ENCODE data around the gene PYM1.

The PYM1 gene

DNA sequence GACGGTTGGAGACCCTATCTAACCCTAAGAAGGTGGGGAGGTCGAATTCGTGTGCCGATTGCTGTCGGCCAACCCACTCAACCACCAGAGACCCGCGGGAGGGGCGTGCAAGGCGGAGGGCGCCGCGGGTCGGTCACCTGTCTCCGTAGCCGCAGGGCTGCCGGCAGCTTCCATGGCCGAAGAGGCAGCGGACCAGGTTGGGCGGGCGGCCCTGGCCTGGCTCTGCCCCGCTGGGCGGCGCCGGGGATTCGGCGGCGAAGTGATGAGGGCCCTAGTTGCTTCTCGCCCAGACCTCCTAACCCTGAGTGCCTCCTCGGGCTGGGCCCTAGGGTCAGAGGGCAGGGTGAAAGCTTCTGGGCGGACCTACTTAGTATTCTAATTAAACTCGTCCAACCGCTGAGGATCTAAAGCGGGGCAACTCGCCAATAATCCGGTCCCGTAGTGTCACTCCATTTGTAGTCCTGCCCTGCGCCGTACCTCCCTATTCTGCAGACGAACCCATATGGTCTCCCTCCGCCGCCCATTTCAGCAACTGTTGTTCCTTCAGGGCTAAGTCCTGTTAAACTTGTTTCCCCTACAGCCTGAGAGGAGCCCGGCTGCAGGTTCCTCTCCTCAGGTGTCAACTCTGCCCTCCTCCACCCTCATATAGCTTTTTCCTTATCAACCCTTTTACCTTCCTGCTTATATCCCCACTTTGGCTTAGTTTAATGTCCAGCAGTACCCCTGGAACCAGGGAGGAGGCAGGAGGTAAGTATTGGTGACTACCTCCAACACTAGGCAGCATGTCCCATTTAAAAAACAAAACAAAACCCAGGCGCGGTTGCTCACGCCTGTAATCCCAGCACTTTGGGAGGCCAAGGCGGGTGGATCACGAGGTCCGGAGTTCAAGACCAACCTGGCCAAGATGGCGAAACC, at the start of gene PYM1:
Gene PYM1 (minus strand): TSS at position 307 of the 915 bp plus-strand sequence. CDS start 133 bp downstream, at position 174.
- peak; percentile 76 for DNase-seq

DNA sequence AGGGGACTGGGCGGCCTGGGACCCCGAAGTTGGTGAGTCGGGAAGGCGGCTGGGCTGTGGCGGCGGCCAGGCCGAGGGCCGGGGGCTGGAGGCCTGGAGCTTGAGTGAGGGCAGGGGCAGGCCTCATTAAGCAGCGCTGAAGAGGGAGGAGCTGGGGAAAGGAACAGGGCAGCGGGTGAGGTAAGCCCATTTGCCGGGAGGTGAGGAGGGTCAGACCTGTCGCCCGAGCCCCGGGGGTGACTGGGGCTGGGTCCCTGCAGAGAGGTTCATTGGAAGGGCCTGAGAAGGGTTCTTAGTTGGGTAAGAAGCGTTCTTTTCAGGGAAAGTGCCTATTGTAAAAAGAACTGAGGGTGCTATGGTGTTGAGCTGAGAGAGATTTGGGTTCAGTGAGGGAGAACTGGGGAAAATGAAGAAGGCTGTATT, 46.6 kb upstream of the PYM1 start:
- peak; percentile 70 for DNase-seq

DNA sequence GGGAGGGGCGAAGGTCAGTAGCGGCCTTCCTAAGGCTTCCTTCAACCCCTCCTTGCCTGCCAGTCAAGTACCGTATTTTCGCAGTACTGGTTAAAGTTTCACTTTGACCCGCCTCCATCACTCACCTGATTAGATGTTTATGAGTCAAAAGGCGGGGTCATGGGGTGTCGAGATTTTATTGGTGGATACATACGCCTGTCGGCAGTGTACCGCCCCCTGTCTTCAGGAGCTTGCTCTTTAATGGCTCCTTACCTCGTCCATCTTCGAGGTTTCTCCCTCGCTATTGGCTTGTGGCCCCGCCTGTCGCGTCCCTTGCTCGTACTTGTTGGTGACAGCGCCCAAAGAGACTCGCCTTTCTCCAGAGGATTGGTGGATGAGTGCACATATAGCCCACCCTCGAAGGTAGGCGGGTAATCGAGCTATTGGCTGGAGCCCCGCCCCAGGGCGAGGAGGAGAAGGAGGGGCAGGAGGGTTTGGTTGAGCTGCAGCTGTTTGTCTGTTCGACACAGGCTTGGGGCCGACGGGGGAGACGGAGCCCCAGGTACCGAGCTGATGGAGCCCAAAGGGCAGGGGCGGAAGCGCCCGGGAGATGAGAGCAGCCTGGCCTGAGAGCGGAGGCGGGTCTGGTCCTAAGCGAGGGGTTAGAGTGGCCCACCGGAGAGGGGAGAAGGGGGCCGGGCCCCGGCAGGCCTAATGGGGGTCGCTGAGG, 46.1 kb upstream of the PYM1 start, which contains the start of gene RAB5B:
Gene RAB5B (plus strand): TSS at position 480 of the 709 bp plus-strand sequence. CDS start 12,883 bp downstream, outside the sequence.
- DNase-seq, result peak; percentile 100

DNA sequence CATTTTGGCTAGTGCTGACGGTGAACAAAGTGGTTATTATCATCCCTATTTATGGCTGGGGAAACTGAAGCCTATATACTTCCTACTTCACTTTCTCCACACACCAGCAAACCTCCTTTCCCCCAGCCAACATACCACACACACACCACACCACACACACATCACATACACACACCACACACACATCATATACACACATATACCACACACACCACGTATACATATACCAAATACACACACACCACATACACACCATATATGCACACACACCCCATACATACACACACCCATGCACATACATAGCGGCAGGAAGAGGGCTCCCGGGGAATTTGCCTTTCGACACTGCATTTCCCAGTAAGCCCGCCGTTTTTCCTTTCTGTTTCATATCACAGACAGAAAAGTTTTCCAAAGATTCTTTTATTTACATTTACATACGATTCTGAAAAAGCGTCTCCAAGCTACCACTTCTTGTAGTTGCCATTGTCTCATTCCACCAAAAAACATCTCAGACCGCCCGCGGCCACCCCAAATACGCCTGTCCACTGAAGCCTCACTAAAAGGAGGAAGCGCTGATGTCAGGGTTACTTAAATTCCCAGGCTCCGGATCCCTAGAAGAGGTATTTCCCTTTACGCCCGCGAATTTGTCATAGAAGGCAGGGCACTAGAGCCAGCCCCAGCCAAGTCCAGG, 45.4 kb upstream of the PYM1 start:
- DNase-seq, result peak; percentile 54

DNA sequence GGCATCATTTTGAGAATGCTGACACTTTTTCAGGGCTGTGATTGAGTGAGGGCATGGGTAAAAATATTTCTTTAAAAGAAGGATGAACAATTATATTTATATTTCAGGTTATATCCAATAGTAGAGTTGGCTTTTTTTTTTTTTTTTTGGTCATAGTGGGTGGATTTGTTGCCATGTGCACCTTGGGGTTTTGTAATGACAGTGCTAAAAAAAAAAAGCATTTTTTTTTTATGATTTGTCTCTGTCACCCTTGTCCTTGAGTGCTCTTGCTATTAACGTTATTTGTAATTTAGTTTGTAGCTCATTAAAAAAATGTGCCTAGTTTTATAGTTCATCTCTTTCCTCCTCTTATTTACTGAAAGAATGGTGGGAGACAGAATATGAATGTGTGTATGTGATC, 44.8 kb upstream of the PYM1 start:
- DNase-seq, result no peak

DNA sequence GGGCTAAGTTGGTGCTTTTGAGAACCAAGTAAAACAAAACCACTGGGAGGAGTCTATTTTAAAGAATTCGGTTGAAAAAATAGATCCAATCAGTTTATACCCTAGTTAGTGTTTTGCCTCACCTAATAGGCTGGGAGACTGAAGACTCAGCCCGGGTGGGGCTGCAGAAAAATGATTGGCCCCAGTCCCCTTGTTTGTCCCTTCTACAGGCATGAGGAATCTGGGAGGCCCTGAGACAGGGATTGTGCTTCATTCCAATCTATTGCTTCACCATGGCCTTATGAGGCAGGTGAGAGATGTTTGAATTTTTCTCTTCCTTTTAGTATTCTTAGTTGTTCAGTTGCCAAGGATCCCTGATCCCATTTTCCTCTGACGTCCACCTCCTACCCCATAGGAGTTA, 44.3 kb upstream of the PYM1 start:
- DNase-seq, result no peak

DNA sequence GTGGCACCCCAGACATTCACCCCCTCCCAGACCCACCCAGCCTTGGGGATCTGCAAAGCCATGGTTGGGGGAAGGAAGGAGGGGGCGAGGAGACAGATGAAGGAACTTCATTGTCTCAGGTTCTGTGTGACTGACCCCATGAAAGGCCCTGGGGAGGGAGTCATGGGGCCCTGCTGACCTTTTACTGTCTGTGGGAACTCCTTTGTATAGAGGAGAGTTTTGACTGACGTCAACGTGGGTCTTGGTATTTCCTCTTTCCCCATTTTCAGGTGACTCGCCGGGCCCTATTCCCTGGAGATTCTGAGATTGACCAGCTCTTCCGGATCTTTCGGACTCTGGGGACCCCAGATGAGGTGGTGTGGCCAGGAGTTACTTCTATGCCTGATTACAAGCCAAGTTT, 43.1 kb upstream of the PYM1 start:
- no peak for DNase-seq

DNA sequence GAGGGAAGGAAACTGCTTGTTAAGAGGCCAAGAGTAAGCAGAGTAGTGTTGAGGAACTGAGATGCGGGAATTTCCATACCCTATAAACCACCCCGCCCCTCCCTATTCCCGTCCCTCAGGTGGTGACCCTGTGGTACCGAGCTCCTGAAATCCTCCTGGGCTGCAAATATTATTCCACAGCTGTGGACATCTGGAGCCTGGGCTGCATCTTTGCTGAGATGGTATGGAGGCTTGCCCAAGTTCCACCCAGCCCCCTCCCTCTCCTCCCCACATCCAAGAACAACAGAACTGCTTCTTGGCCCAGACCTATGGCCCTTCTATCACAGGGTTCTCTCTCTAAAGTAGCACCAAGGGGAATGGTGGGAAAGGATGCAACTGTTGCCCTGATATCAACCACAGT, 41.7 kb upstream of the PYM1 start:
- DNase-seq, result no peak

DNA sequence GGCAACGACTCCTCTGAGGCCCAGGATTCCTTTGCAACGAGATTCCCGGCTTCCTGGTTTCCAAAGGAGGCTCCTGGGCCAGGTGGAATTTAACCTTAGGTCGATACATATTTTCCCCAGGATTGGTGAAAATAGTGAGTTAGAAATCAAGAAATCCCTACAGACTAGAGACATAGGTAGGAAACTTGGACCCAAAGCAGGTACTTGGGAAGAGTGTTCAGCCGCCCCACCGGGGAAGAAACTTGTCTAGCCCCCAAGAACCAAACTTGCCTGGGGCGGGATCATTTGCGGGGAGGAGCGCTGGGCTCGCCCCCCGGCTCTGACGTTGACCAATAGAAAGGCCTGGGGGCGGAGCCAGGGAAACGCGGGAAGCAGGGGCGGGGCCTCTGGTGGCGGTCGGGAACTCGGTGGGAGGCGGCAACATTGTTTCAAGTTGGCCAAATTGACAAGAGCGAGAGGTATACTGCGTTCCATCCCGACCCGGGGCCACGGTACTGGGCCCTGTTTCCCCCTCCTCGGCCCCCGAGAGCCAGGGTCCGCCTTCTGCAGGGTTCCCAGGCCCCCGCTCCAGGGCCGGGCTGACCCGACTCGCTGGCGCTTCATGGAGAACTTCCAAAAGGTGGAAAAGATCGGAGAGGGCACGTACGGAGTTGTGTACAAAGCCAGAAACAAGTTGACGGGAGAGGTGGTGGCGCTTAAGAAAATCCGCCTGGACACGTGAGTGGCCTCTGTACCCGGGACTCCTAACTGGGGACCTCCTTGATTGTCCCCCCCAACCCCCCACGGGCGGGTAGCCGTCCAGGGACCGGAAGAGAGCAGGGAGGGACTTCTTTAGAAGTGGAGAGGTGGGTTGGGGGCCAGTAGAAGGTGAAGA, 39.0 kb upstream of the PYM1 start, which contains the start of gene CDK2:
Gene CDK2 (plus strand): TSS at position 423 of the 874 bp plus-strand sequence. CDS start 179 bp downstream, at position 602.
- DNase-seq, result peak; percentile 94

DNA sequence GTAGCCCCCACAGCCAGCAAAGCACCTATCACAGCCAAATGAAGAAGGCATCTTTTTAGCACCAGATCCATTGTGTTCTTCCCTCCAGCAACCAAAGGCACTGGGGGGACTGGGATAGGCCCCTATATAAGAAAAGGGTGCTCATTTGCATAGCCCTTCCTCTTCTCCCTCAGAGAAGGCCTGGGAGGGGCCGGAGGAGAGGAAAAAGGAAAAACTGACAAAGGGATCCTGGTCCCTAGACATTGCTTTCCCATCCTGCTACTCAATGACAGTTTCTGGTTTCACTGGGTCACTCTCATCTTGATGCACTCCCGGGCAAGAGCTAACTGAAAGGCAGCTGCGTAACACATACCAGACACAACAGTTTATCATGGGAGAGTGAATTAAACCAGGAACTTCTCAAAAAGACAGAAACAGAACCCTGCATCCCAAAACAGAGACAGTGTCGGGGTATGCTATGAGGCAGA, 38.3 kb upstream of the PYM1 start, which contains the start of gene PMEL:
Gene PMEL (minus strand): TSS at position 102 of the 467 bp plus-strand sequence. CDS start 31 bp downstream, at position 71.
- peak; percentile 47 for DNase-seq

DNA sequence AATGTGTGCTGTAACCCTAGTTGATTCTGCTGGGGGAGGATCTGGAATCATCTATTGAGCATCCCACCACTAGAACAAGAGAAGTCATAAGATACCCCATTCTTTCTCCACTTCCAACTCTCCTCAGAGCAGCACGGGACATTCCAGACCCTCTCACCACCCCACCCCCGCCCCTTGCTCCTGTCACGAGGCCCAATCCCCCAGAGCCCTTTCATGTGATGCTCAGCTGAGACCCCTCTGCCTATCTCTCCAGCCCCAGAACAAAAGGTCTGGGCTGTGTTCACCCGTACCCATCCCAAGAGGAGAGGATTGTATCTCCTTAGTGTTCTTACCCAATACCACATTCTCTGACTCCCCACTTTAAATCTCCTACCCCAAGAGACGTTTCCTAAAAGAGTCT, 37.5 kb upstream of the PYM1 start:
- DNase-seq, result no peak

DNA sequence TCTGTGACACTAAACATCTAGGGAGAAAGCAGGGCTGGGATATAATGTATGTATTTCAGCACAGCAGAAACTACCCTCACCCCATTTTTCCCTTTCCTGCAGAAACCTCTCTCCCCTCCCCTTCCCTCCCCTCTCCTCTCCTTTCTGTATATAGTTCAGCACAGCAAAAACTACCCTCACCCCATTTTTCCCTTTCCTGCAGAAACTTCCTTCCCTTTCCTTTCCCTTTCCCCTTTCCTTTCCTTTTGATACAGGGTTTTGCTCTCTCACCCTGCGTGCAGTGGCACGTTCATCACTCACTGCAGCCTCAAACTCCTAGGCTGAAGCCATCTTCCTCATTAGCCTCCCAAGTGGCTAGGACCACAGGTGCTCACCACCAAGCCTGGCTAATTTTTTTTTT, 36.1 kb upstream of the PYM1 start:
- no peak for DNase-seq

DNA sequence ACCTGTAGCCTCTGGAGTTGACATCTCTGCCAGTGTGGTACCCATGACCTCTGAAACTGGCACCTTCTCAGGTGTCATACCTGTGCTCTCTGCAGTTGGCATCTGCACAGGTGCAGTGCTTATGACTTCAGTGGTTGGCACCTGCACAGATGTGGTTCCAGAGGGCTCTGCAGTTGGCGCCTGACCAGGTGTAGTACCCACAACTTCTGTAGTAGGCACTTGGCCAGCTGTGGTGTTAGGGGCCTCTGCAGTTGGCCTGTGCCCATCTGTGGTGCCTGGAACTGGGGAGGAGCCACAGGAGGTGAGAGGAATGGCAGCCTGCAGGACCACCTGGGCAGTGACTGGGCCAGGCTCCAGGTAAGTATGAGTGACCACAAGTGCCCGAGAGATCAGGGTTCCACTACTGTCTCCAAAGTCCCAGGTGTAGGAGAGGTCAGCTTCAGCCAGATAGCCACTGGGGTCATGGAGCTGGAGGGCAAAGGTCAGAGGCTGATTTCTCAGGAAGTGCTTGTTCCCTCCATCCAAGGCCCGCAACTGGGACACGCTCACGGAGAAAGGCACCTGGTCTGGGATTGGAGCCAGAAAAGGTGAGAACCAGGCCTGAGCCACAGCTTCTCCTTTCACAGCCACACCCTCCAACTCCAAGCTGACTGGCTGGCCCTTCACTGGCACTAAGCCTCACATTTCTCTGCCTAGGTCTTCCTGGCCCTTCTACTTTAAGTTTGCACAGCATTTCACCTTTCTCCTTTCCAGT, 29.6 kb upstream of the PYM1 start:
- DNase-seq, result no peak

DNA sequence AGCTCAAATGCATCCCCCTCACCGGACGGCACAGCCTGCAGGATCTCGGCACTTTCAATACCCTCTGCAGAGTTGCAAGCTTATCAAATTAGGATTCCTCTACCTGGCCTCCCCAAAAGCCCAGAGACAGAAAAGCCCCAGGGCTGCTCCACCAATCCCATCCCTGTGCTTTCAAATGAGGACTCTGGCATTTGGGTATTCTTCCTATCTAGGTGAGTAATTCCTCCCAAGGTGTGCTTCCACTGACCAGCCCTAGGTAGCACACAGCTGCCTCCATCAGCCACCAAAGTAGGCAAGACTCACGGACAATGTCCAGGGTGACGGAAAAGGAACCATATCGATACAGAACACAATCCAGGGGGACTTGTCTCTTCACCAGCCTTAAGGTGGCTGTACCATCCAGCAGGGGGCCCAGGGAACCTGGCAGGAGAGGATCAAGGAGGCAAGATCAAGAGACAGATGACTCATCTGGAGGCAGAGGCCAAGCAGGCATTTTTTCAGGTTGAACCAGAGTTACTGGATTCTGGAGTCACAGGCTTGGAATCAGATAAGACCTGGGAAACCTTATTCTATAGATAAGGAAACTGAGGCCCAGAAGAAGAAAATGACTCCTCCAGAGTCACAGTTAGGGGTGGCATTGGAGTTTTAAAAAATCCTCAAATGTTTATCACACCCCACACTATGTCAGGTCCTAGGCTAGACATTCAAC, 28.3 kb upstream of the PYM1 start:
- no peak for DNase-seq

DNA sequence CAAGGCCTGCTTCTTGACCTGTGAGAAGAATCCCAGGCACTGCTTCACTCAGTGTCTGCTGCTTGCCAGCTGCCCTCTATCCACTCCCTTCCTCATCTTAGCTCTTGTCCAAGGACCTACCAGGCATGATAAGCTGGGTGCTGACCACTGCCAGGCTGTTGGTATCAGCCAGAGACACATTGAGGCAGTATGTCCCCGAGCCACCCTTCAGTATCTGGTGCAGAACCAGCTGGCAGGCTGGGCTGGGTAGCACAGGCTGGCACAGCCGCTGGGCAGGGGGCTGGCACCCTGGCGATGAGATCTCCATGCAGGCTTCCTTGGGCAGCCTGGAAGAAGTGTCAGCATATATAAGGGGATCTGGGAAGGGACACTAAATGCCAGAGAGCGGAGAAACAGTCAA, 27.6 kb upstream of the PYM1 start:
- no peak for DNase-seq

DNA sequence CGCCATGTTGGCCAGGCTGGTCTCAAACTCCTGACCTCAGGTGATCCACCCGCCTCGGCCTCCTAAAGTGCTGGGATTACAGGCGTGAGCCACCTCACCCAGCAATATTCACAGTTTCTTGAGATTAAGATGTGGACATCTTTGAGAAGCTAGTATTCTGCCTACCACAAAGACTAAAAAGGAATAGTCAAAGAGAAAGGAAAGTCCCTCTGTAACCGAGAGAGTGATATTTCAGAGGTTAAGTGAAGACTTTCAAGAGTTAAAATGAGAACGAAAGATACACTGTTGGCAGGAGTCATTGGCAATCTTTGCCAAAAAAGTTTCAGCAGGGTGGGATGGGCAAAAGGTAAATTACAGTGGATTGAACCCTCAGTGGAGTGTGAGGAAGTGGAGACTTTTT, 18.9 kb upstream of the PYM1 start:
- no peak for DNase-seq

DNA sequence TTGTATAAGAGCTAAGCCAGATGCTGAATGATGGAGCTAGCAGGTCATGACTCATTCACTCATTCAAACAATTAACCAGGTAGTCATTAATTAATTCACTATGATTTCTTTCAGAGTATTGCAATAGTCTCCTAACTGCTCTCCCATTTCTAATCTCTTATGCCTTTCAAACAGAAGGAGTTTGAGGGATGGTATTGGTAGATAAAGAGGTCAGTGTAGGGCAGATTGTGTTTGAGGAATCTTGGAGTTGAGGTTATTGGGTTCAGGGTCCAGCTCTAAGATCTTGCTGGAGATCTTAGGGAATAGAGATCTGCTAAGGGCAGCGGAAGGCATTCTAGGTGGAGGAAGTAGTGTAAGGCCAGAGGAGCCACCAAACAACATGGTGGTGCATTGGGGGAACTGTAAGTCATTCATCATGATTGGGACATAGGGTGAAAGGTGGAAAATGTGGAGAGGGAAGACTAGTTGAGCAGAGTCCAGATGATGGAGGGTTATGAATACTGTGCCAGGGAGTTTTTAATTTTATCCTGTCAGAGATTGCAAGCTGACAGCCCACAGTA, 15.0 kb upstream of the PYM1 start:
- no peak for DNase-seq

DNA sequence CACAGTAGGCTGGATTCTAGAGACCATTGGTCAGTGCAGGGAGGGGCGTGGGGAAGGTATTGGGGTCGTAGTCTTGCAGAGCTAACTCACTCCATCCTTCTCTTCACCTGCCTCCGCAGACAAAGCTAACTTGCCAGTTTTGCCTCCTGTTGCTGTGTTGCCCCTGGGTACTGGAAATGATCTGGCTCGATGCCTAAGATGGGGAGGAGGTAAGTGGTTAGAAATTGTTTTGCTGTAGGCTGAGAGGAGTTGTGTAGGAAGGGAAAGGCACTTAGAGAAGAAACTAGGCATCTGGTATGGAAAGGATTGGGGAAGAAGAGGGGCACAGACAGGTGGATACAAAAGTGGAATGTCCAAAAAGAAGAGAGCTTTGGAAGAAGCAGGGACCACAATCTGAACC, 14.4 kb upstream of the PYM1 start:
- no peak for DNase-seq

DNA sequence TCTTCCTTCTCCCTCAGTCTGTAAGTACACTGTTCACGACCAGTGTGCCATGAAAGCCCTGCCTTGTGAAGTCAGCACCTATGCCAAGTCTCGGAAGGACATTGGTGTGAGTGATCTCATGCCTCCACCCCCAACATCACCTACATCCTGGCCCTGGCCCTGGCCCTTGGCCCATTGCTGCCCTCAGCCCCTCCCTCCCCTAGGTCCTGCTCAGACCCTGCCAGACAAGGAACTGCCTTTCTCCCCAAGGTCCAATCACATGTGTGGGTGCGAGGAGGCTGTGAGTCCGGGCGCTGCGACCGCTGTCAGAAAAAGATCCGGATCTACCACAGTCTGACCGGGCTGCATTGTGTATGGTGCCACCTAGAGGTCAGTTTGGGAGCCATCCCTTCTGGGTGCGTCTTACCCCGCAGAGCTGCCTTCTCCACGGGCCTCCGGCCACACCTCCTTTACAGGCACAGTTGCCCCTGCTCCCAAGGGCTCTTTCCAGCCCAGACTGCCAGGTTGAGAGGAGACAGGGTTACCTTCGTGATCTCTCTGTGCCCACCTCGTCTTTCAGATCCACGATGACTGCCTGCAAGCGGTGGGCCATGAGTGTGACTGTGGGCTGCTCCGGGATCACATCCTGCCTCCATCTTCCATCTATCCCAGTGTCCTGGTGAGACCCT, 12.5 kb upstream of the PYM1 start:
- peak; percentile 90 for DNase-seq

Data from left hindlimb (tissue), 1 donor.